Endothelial cell of umbilical vein (primary cell): Measurements from ENCODE around the gene C6orf136. TPM values are rescaled to one million over a fixed set of nuclear protein-coding genes. Genes with fewer than 3 reads are reported as not detected.

Experiments used
- BruUV-seq: library from RNA; stranded (reverse); fragments of 400-500 nt; replicated peaks from 2 replicates; lab custom pipeline; 2021; lab: Mats Ljungman, UMichigan
- CTCF ChIA-PET: fragments of 300-600, 350-600 bp; sonication (Branson Sonifier 250); formaldehyde crosslinking; loops from one replicate; lab custom pipeline; 2021; ENCODE audit warnings: antibody characterized with exemption, inconsistent platforms; lab: Charles Lee
- POLR2A ChIA-PET: fragments of 300-600, 350-600 bp; sonication (Branson Sonifier 250); formaldehyde crosslinking; loops from one replicate; lab custom pipeline; 2021; ENCODE audit warnings: antibody characterized with exemption, inconsistent platforms; lab: Charles Lee
- DNase-seq: peaks from one replicate; pipeline ENCODE4 v3.0.0-alpha.2; 2011; ENCODE audit warnings: low read depth, low spot score
- FAIRE-seq: peaks from 2 replicates; lab custom pipeline; 2011; peaks lifted over from hg19 to GRCh38; lab: Jason Lieb, UNC
- H2AFZ ChIP-seq: 2 replicates; pipeline ENCODE4 v1.6.0; 2012; ENCODE audit warnings: low read depth, low read length, control low read depth, inconsistent platforms
- H3K27ac ChIP-seq: 2 replicates; pipeline ENCODE4 v1.5.1; 2011; ENCODE audit warnings: low read depth, mild to moderate bottlenecking, control low read depth, low read length, moderate library complexity; ENCODE audit not compliant: insufficient read depth
- H3K27me3 ChIP-seq, 2 experiments: 2 replicates each; pipeline versions ENCODE4 v1.6.0 to v1.6.1; 2011; ENCODE audit warnings: low read length in 2 of 2, mixed read lengths in 1 of 2; ENCODE audit not compliant: control insufficient read depth in 2 of 2, insufficient read depth in 2 of 2
- H3K36me3 ChIP-seq, 2 experiments: 2 replicates in 1 of 2; 3 replicates in 1 of 2; pipeline ENCODE4 v1.5.1; 2011; ENCODE audit warnings: low read length in 2 of 2, mild to moderate bottlenecking in 1 of 2, moderate library complexity in 1 of 2; ENCODE audit not compliant: control insufficient read depth in 2 of 2, insufficient read depth in 2 of 2; ENCODE audit errors: extremely low read depth in 1 of 2
- H3K4me1 ChIP-seq: 3 replicates; pipeline ENCODE4 v1.5.1; 2011; ENCODE audit warnings: mild to moderate bottlenecking, low read length; ENCODE audit not compliant: control insufficient read depth, insufficient read depth; ENCODE audit errors: extremely low read depth
- H3K4me2 ChIP-seq: 2 replicates; pipeline ENCODE4 v1.6.1; 2011; ENCODE audit warnings: low read length, control low read depth, mixed read lengths; ENCODE audit not compliant: insufficient read depth
- H3K4me3 ChIP-seq, 3 experiments: fragments of 200-600 bp in 1 of 3; sonication (generic), shearing (Covaris generic) in 1 of 3; replicated peaks in 1 of 3; 2 replicates each; pipeline ENCODE4 v1.5.1; 2011 to 2016; ENCODE audit warnings: control low read depth in 3 of 3, low read length in 3 of 3, mild to moderate bottlenecking in 2 of 3, inconsistent platforms in 1 of 3, low read depth in 1 of 3, moderate library complexity in 1 of 3; ENCODE audit not compliant: insufficient read depth in 1 of 3
- H3K79me2 ChIP-seq: 2 replicates; pipeline ENCODE4 v1.6.0; 2012; ENCODE audit warnings: low read length, inconsistent platforms; ENCODE audit not compliant: control insufficient read depth, insufficient read depth
- H3K9ac ChIP-seq: replicated peaks from 2 replicates; pipeline ENCODE3; 2011; ENCODE audit warnings: low read length, control low read depth; ENCODE audit not compliant: insufficient read depth; ENCODE audit errors: extremely low read depth
- H3K9me1 ChIP-seq: replicated peaks from 3 replicates; pipeline ENCODE4 v1.6.0; 2011; ENCODE audit warnings: mild to moderate bottlenecking, low read length; ENCODE audit not compliant: control insufficient read depth, insufficient read depth; ENCODE audit errors: extremely low read depth
- H3K9me3 ChIP-seq: replicated peaks from 2 replicates; pipeline ENCODE4 v1.5.1; 2012; ENCODE audit warnings: low read length, inconsistent platforms; ENCODE audit not compliant: control insufficient read depth, insufficient read depth
- H4K20me1 ChIP-seq: replicated peaks from 2 replicates; pipeline ENCODE3; 2011; ENCODE audit warnings: mild to moderate bottlenecking, low read length; ENCODE audit not compliant: control insufficient read depth, insufficient read depth; ENCODE audit errors: extremely low read depth
- EZH2 ChIP-seq: IDR thresholded peaks from 2 replicates; pipeline ENCODE4 v1.6.1; 2012; ENCODE audit warnings: borderline replicate concordance, low read depth, mild to moderate bottlenecking, moderate library complexity, low read length, inconsistent platforms; ENCODE audit not compliant: severe bottlenecking
- FOS ChIP-seq: IDR thresholded peaks from 2 replicates; pipeline ENCODE4 v1.6.1; 2011; ENCODE audit warnings: mild to moderate bottlenecking, low read length, moderate library complexity, borderline replicate concordance; ENCODE audit not compliant: insufficient read depth
- GATA2 ChIP-seq: IDR thresholded peaks from 2 replicates; pipeline ENCODE4 v1.7.0; 2011; ENCODE audit warnings: low read depth, mild to moderate bottlenecking, moderate library complexity, mixed read lengths, low read length; ENCODE audit not compliant: insufficient read length, insufficient read depth
- JUN ChIP-seq: IDR thresholded peaks from 2 replicates; pipeline ENCODE4 v1.6.1; 2011; ENCODE audit warnings: borderline replicate concordance, low read depth; ENCODE audit not compliant: insufficient read length, insufficient read depth
- MYC ChIP-seq: IDR thresholded peaks from one replicate; pipeline ENCODE4 v1.6.1; 2011; ENCODE audit warnings: mild to moderate bottlenecking, low read depth, low read length
- POLR2A ChIP-seq: IDR thresholded peaks from 2 replicates; pipeline ENCODE4 v1.6.1; 2012; ENCODE audit warnings: low read depth, mild to moderate bottlenecking, control low read depth, low read length
- POLR2AphosphoS5 ChIP-seq: IDR thresholded peaks from 2 replicates; pipeline ENCODE4 v1.6.1; 2012; ENCODE audit warnings: low read depth, mild to moderate bottlenecking, control low read depth, low read length, moderate library complexity; ENCODE audit not compliant: insufficient read depth
- dilution Hi-C: fragments of 300-500 bp; cut with MboI; formaldehyde crosslinking; loops from one replicate; pipeline ENCODE4 v1.15.0; 2019; ENCODE audit warnings: low sequenced_read_pairs; ENCODE audit not compliant: extremely low pct_ligation_motif_present
- intact Hi-C: fragments of 100-400 bp; cut with micrococcal nuclease; formaldehyde crosslinking; loops from one replicate; pipeline ENCODE4 v1.10.0; 2022
- polyA plus RNA-seq, 4 experiments: library from polyadenylated mRNA; depleted of rRNA in 3 of 4; stranded (reverse) in 3 of 4; unstranded in 1 of 4; fragments of >200 nt; gene quantifications; 2 replicates each; pipeline versions ENCODE4 v1.2.1 to v1.2.3, GENCODE V29; 2011 to 2012; ENCODE audit warnings: missing spikeins in 1 of 4
- total RNA-seq: library from RNA; stranded (reverse); gene quantifications from 2 replicates; pipeline ENCODE4 v1.2.3, GENCODE V29; 2021
- TF ChIP-seq, protein P1 (sequence below), 2 donors: IDR thresholded peaks; 1 replicate in 1 of 2; 2 replicates in 1 of 2; pipeline ENCODE4 v1.5.1; 2011; ENCODE audit warnings: low read length in 2 of 2, mild to moderate bottlenecking in 2 of 2, moderate library complexity in 2 of 2, control low read depth in 1 of 2, inconsistent platforms in 1 of 2, low read depth in 1 of 2; ENCODE audit not compliant: insufficient read depth in 1 of 2; ENCODE audit errors: extremely low read depth in 1 of 2
- TF ChIP-seq, protein P2 (sequence below): IDR thresholded peaks from 2 replicates; pipeline ENCODE4 v1.6.1; 2011; ENCODE audit not compliant: insufficient read depth, insufficient read length

C6orf136 gene
- total and polyA plus RNA-seq, 2 donors (not counting 3 experiments of a cell fraction or from before 2014, with no cell fraction given): 19.1 to 21.0 TPM

DNA sequence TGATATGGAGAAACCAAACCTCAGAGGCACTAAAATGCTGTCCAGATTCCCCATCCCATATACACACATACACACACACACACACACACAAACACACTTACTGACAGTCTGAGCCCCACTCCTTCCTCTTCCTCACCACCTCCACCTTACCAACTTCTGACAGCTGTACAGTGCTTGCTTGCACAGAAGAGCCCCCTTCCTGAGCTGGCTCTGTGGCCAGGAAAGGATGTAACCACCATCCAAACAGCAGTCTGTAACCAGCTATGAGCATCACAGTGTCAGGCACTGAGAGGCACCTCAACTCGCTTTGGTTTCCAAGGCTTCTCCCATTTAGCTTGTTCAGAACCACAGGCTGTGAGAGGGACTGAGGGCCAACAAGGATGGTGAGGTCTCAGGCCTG is 5.9 kb upstream of the C6orf136 start:
- Histone ChIP-seq H3K9ac (no peak overlapping the region), H3K4me1 (no peaks in the 10 kb centered on the region)
- dilution Hi-C loops: no loop called here

More for the DNA sequence above, 5.9 kb upstream of the C6orf136 start:
- H4K20me1 ChIP-seq: no peaks in the 10 kb centered on the region
- no peaks in the 10 kb centered on the region for H3K9me3 ChIP-seq
- H3K27ac ChIP-seq: no peak overlapping the region
- intact Hi-C loops: no loop called here
- no peak for DNase-seq
- H3K4me3 ChIP-seq: no peak overlapping the region
- no TSS peak for BruUV-seq
- CTCF ChIA-PET: interaction anchor here (1.6 kb wide), 1 partner anchor 90 kb away, joined by 8 read pairs; no protein-coding TSS in a partner anchor
- TF ChIP-seq, protein P1, sequence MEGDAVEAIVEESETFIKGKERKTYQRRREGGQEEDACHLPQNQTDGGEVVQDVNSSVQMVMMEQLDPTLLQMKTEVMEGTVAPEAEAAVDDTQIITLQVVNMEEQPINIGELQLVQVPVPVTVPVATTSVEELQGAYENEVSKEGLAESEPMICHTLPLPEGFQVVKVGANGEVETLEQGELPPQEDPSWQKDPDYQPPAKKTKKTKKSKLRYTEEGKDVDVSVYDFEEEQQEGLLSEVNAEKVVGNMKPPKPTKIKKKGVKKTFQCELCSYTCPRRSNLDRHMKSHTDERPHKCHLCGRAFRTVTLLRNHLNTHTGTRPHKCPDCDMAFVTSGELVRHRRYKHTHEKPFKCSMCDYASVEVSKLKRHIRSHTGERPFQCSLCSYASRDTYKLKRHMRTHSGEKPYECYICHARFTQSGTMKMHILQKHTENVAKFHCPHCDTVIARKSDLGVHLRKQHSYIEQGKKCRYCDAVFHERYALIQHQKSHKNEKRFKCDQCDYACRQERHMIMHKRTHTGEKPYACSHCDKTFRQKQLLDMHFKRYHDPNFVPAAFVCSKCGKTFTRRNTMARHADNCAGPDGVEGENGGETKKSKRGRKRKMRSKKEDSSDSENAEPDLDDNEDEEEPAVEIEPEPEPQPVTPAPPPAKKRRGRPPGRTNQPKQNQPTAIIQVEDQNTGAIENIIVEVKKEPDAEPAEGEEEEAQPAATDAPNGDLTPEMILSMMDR (IDR thresholded peaks at IDR 0.05; ENCODE audit: extremely low read depth in 1 of 2, insufficient read depth in 1 of 2, low read depth in 1 of 2, low read length in 2 of 2): no peak
- TF ChIP-seq EZH2 (no peak), POLR2A (no peak), MYC (no peak), JUN (no peak), FOS (no peak), POLR2AphosphoS5 (no peak), GATA2 (no peak)
- TF ChIP-seq, protein P2, sequence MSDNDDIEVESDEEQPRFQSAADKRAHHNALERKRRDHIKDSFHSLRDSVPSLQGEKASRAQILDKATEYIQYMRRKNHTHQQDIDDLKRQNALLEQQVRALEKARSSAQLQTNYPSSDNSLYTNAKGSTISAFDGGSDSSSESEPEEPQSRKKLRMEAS: no peak
- FAIRE-seq: no peak
- H3K79me2 ChIP-seq: peaks cover 2% of the 10 kb centered on the region
- POLR2A ChIA-PET: no interaction called here
- no peak overlapping the region for H3K4me2 ChIP-seq
- no peaks in the 10 kb centered on the region for H3K9me1 ChIP-seq
- no peak overlapping the region for H2AFZ ChIP-seq
- H3K36me3 ChIP-seq: peaks cover 2 to 15% of the 10 kb centered on the region in 2 experiments
- H3K27me3 ChIP-seq: no peaks in the 10 kb centered on the region
